ENCODE measurements around the gene PCDHGB7. TPM values are rescaled to one million over a fixed set of nuclear protein-coding genes. Genes with fewer than 3 reads are reported as not detected.
"Not testable (repeated sequence)": the region's sequence is repeated elsewhere in the genome, so short reads cannot be mapped to it uniquely, and the experiment has no call there.

PCDHGB7 gene
- total RNA-seq, 1 donor from 2014 or later = 15.6 TPM

DNA sequence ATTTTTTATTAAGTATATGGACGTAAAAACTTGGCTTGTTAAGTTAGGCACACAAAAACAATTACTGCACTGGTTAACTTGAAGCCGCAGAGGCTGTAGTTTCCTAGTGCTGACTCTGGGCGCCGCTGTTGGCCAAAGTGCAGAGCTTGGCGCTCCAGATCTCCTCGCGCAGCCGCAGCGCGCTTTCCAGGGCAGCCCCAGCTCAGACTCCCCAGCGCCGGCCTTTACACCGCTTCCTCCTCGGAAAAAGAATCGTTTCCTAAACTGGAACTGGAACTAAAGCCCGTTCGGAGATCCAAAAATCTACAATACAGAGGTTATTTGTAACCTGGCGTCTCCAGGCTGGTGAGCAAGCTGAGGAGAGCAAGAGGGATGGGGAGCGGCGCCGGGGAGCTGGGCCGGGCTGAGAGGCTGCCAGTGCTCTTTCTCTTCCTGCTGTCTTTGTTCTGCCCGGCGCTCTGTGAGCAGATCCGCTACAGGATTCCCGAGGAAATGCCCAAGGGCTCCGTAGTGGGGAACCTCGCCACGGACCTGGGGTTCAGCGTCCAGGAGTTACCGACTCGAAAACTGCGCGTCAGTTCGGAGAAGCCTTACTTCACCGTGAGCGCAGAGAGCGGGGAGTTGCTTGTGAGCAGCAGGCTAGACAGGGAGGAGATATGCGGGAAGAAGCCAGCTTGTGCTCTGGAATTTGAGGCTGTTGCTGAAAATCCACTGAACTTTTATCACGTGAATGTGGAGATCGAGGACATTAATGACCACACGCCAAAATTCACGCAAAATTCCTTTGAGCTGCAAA is 19.5 kb upstream of the PCDHGB7 start, which contains the start of gene PCDHGB5:
Gene PCDHGB5 (plus strand): TSS at position 192 of the 796 bp plus-strand sequence. CDS start 181 bp downstream, at position 373.
- not testable (repeated sequence) for DNase-seq

DNA sequence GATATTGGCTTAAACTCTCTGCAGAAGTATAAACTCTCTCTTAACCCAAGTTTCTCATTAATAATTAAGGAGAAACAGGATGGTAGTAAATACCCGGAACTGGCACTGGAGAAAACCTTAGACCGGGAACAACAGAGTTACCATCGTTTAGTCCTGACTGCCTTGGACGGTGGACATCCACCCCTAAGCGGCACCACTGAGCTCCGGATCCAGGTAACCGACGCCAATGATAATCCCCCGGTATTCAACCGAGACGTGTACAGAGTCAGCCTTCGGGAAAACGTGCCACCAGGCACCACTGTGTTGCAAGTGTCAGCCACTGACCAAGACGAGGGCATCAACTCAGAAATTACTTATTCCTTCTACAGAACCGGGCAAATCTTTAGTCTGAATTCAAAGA is 18.9 kb upstream of the PCDHGB7 start:
- no peak for DNase-seq

DNA sequence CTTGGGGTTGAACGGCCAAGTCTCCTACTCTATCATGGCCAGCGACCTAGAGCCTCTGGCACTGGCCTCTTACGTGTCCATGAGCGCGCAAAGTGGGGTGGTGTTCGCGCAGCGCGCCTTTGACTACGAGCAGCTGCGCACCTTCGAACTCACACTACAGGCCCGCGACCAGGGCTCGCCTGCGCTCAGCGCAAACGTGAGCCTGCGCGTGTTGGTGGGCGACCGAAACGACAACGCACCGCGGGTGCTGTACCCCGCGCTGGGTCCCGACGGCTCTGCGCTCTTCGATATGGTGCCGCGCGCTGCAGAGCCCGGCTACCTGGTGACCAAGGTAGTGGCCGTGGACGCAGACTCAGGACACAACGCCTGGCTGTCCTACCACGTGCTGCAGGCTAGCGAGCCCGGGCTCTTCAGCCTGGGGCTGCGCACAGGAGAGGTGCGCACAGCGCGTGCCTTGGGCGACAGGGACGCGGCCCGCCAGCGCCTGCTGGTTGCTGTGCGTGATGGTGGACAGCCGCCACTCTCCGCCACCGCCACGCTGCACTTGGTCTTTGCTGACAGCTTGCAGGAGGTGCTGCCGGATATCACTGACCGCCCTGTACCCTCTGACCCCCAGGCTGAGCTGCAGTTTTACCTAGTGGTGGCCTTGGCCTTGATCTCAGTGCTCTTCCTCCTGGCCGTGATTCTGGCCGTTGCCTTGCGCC is 17.8 kb upstream of the PCDHGB7 start:
- no peak for DNase-seq

DNA sequence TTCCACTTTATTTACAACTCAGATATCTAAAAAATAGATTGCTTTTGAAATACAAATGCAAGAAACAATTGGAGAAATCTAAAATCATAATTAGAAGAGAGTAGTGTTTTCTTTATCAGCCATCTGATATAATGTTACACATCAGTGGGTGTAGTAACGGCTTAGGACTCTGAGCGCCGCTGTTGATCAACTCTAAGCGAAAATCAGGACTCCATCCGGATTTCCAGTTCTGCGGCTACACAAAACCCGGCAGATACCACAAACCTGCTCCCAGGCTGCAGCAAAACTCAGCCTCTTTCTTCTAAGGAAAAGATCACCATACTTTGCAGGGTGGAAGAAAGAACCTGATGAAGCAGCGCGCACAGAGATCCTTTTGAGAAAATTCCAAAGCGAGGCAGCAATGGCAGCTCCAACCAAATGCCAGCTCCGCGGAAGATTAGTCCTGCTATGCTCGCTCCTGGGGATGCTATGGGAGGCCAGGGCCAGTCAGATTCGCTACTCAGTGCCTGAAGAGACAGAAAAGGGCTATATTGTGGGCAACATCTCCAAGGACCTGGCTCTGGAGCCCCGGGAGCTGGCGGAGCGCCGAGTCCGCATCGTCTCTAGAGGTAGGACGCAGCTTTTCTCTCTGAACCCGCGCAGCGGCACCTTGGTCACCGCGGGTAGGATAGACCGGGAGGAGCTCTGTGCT is 14.8 kb upstream of the PCDHGB7 start, which contains the start of gene PCDHGA9:
Gene PCDHGA9 (plus strand): TSS at position 226 of the 691 bp plus-strand sequence. CDS start 175 bp downstream, at position 401.
- no peak for DNase-seq

DNA sequence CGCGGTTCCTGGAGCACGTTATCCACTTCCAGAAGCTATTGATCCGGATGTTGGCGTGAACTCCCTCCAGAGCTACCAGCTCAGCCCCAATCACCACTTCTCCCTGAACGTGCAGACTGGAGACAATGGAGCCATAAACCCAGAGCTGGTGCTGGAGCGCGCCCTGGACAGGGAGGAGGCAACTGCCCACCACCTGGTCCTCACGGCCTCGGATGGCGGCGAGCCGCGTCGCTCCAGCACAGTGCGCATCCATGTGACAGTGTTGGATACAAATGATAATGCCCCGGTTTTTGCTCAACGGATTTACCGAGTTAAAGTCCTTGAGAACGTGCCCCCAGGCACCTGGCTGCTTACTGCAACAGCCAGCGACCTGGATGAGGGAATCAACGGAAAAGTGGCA is 14.1 kb upstream of the PCDHGB7 start:
- DNase-seq = no peak

DNA sequence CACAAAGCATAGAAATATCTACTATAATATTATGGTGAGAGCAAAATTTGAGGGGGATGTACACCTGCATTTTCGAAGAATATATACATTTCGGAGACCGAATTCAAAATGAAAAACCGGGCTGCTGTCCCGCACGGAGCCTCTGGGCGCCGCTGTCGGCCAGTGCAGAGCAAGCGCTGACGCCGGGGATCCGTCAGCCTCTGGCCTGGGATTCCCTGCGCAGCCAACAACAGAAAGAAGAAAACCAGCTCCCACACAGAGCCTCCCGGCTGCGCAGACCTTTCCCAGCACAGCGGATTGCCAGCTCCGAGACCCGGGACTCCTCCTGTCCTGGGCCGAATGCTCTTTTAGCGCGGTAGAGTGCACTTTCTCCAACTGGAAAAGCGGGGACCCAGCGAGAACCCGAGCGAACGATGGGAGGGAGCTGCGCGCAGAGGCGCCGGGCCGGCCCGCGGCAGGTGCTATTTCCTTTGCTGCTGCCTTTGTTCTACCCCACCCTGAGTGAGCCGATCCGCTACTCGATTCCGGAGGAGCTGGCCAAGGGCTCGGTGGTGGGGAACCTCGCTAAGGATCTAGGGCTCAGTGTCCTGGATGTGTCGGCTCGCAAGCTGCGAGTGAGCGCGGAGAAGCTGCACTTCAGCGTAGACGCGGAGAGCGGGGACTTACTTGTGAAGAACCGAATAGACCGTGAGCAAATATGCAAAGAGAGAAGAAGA is 9.5 kb upstream of the PCDHGB7 start, which contains the start of gene PCDHGB6:
Gene PCDHGB6 (plus strand): TSS at position 232 of the 716 bp plus-strand sequence. CDS start 182 bp downstream, at position 414.
- not testable (repeated sequence) for DNase-seq

DNA sequence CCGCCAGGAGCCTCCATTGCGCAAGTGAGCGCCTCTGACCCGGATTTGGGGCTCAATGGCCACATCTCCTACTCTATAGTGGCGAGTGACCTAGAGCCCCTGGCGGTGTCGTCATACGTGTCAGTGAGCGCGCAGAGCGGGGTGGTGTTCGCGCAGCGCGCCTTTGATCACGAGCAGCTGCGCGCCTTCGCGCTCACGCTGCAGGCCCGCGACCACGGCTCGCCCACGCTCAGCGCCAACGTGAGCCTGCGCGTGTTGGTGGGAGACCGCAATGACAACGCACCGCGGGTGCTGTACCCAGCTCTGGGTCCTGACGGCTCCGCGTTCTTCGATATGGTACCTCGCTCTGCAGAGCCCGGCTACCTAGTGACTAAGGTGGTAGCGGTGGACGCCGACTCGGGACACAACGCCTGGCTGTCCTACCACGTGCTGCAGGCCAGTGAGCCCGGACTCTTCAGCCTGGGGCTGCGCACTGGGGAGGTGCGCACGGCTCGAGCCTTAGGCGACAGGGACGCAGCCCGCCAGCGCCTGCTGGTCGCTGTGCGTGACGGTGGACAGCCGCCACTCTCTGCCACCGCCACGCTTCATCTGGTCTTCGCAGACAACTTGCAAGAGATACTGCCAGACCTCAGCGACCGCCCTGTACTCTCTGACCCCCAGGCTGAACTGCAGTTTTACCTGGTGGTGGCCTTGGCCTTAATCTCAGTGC is 7.7 kb upstream of the PCDHGB7 start:
- no peak for DNase-seq

DNA sequence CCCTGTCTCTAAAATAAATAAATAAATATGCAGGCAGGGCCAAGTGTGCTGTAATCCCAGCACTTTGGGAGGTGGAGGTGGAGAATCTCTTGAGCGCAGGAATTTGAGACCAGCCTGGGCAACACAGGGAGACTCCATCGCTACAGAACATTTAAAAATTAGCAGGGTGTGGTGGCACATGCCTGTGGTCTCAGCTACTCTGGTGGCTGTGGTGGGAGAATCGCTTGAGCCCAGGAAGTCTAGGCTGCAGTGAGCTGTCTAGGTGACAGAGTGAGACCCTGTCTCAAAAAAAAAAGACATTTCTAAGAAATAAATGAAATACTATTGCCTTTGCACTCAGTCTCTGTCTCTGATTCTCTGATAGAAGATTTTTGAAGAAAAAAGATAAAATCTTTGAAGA is 5.9 kb upstream of the PCDHGB7 start:
- DNase-seq = no peak

DNA sequence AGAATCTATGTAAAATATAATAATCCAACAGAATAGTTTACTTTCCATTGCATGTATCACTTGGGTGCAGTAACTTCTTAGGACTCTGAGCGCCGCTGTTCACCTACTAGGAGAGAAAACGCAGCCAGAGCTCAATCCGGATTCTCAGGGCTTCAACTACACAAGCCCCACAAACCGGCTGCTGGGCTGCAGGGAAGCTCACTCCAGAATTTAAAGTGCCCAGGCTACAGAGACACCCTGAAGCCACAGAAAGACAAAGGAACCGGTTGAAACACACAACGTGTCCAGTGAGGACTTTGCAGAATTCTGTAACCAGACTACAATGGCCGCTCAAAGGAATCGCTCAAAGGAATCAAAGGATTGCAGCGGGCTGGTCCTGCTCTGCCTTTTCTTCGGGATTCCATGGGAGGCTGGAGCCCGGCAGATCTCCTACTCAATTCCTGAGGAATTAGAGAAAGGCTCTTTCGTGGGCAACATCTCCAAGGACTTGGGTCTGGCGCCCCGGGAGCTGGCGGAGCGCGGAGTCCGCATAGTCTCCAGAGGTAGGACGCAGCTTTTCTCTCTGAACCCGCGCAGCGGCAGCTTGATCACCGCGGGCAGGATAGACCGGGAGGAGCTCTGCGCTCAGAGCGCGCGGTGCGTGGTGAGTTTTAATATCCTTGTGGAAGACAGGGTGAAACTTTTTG is 4.5 kb upstream of the PCDHGB7 start, which contains the start of gene PCDHGA10:
Gene PCDHGA10 (plus strand): TSS at position 134 of the 686 bp plus-strand sequence. CDS start 189 bp downstream, at position 323.
- no peak for DNase-seq

DNA sequence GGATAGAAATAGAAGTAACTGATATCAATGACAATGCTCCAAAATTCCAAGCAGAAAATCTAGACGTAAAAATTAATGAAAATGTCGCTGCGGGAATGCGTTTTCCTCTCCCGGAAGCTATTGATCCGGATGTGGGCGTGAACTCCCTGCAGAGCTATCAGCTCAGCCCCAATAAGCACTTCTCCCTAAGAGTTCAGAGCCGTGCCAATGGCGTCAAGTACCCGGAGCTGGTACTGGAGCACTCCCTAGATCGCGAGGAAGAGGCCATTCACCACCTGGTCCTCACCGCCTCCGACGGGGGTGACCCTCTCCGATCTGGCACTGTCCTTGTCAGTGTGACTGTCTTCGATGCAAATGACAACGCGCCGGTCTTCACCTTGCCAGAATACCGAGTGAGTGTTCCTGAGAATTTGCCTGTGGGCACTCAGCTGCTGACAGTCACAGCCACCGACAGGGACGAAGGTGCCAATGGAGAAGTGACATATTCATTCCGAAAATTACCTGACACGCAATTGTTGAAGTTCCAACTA is 3.9 kb upstream of the PCDHGB7 start:
- DNase-seq = no peak

DNA sequence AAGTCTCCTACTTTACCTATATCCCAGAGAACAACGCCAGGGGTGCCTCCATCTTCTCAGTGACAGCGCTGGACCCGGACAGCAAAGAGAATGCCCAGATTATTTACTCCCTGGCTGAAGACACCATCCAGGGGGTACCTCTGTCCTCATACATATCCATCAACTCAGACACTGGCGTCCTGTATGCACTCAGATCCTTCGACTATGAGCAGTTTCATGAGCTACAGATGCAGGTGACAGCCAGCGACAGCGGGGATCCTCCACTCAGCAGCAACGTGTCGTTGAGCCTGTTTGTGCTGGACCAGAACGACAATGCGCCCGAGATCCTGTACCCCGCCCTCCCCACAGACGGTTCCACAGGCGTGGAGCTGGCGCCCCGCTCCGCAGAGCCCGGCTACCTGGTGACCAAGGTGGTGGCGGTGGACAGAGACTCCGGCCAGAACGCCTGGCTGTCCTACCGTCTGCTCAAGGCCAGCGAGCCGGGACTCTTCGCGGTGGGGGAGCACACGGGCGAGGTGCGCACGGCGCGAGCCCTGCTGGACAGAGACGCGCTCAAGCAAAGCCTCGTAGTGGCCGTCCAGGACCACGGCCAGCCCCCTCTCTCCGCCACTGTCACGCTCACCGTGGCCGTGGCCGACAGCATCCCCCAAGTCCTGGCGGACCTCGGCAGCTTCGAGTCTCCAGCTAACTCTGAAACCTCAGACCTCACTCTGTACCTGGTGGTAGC is 2.8 kb upstream of the PCDHGB7 start:
- not testable (repeated sequence) for DNase-seq

DNA sequence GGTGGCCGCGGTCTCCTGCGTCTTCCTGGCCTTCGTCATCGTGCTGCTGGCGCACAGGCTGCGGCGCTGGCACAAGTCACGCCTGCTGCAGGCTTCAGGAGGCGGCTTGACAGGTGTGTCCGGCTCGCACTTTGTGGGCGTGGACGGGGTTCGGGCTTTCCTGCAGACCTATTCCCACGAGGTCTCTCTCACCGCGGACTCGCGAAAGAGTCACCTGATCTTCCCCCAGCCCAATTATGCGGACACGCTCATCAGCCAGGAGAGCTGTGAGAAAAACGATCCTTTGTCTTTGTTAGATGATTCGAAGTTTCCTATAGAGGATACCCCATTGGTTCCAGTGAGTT is 2.2 kb upstream of the PCDHGB7 start:
- DNase-seq = not testable (repeated sequence)

DNA sequence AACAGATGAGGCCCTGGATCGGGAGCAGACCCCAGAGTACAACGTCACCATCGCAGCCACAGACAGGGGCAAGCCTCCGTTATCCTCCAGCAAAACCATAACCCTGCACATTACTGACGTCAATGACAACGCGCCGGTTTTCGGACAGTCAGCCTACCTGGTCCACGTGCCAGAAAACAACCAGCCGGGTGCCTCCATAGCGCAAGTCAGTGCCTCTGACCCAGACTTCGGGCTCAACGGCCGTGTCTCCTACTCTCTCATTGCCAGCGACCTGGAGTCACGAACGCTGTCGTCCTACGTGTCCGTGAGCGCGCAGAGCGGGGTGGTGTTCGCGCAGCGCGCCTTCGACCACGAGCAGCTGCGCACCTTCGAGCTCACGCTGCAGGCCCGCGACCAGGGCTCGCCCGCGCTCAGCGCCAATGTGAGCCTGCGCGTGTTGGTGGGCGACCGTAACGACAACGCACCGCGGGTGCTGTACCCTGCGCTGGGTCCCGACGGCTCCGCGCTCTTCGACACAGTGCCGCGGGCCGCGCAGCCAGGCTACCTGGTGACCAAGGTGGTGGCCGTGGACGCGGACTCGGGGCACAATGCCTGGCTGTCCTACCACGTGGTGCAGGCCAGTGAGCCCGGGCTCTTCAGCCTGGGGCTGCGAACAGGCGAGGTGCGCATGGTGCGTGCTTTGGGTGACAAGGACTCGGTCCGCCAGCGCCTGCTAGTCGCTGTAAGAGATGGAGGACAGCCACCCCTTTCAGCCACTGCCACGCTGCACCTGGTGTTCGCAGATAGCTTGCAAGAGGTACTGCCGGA is 1.8 kb downstream of the PCDHGB7 start:
- no peak for DNase-seq

DNA sequence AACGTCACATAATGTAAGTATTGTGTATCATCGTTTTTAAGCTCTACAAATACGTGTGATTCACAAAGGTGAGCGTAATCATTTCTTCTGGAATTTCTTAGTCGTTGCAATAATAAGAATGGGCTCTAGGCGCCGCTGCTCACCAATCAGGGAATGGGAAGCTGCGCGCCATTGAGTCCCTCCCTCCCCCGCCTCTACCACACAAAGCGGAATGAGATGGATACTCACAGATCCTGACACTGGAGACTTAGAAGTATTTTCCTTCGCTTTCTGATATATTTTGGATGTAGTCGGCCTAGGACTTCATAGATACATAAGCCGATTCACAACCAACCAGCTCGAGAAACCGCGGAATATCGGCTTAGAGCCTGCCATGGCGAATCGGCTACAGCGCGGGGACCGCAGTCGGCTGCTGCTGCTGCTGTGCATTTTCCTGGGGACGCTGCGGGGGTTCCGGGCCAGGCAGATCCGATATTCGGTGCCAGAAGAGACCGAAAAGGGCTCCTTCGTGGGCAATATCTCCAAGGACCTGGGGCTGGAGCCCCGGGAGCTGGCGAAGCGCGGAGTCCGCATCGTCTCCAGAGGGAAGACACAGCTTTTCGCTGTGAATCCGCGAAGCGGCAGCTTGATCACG is 3.5 kb downstream of the PCDHGB7 start, which contains the start of gene PCDHGA11:
Gene PCDHGA11 (plus strand): TSS at position 197 of the 634 bp plus-strand sequence. CDS start 177 bp downstream, at position 374.
- no peak for DNase-seq

DNA sequence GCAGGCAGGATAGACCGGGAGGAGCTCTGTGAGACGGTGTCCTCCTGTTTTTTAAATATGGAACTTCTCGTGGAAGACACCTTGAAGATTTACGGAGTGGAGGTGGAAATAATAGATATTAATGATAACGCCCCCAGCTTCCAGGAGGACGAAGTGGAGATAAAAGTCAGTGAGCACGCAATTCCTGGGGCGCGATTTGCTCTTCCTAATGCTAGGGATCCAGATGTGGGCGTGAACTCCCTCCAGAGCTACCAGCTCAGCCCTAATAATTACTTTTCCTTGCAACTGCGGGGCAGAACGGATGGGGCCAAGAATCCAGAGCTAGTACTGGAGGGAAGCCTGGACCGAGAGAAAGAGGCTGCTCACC is 4.0 kb downstream of the PCDHGB7 start:
- no peak for DNase-seq

DNA sequence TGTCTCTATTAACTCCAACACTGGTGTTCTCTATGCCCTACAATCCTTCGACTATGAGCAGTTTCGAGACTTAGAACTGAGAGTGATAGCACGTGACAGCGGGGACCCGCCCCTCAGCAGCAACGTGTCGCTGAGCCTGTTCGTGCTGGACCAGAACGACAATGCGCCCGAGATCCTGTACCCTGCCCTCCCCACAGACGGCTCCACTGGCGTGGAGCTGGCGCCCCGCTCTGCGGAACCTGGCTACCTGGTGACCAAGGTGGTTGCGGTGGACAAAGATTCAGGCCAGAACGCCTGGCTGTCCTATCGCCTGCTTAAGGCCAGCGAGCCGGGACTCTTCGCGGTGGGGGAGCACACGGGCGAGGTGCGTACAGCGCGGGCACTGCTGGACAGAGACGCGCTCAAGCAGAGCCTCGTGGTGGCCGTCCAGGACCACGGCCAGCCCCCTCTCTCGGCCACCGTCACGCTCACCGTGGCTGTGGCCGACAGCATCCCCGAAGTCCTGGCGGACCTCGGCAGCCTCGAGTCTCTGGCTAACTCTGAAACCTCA is 5.3 kb downstream of the PCDHGB7 start:
- DNase-seq = no peak

DNA sequence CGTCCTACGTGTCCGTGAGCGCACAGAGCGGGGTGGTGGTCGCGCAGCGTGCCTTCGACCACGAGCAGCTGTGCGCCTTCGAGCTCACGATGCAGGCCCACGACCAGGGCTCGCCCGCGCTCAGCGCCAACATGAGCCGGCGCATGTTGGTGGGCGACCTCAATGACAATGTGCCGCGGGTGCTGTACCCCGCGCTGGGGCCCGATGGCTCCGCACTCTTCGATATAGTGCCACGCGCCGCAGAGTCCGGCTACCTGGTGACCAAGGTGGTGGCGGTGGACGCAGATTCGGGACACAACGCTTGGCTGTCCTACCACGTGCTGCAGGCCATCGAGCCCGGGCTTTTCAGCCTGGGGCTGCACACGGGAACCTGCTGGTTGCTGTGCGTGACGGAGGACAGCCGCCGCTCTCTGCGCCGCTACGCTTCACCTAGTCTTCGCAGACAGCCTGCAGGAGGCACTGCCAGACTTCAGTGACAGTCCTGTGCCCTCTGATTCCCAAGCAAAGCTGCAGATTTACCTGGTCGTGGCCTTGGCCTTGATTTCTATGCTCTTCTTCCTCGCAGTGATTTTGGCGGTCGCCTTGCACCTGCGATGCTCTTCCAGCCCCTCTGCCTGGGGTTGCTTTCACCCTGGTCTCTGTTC is 10.4 kb downstream of the PCDHGB7 start:
- no peak for DNase-seq
